NCI-H1930 (cell line): ENCODE results near the gene ZNF766.
"Not testable (repeated sequence)": the region's sequence is repeated elsewhere in the genome, so short reads cannot be mapped to it uniquely, and the experiment has no call there.

ENCODE experiments used
- DNase-seq, 2 experiments: peaks; one replicate each; lab custom pipeline; 2025; lab: John Stamatoyannopoulos, UW

The ZNF766 gene

DNA sequence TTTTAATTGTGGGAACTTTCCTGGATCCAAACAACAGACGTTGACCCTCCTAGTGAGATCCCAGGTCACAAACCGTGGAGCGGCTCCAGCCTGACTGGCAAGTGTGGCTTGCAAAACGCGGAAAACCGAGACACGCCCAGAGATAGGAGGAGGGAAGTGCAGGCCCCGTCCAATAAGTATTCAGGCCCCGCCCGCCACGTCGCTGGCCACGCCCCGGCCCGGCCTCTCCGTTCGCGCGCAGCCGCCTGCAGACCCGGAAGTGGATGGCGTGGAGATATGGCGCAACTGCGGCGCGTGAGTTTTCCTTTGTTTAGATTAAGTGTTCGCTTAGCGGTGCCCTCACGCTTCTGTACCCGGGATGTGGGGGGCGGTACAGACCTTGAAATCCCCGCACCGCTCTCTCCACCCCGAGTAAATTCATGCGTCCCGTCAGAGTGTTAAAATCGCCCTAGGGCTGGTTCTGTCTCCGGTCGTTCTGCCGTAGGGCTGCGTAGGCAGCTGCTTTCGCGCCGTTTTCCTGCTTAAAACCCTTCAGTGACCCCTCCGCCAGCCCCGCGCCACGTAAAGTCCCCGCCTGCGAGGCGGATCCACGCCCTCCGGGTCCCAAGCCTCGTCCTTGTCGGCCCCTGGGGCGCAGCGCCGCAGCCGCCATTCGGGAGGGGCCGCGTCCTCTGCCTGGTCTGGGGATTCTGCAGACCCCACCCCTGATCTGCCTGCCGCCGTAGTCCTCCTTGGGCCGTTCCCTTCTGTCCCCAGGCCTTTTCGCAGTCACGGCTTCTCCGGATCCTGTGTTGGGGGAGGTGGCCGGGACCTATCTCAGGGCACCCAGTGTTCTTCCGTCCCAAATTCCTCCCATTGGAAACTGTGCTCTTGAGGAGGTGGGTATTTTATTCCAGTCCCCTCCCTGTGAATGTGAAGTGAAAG lies at the start of gene ZNF766:
Gene ZNF766, plus strand, starts transcription at position 250 of the 924 bp plus-strand sequence. Its CDS starts 27 bp downstream, at position 277.
- peak; percentile 94 to 95 for DNase-seq

GRCh38 chr19:52219611-52220010 lies 49.8 kb upstream of the ZNF766 start:
- DNase-seq: no peak

- no peak for DNase-seq
Observed at GRCh38 chr19:52221031-52221430, 48.4 kb upstream of the ZNF766 start.

- DNase-seq: no peak
Observed at GRCh38 chr19:52221831-52222375, 47.5 kb upstream of the ZNF766 start.

DNA sequence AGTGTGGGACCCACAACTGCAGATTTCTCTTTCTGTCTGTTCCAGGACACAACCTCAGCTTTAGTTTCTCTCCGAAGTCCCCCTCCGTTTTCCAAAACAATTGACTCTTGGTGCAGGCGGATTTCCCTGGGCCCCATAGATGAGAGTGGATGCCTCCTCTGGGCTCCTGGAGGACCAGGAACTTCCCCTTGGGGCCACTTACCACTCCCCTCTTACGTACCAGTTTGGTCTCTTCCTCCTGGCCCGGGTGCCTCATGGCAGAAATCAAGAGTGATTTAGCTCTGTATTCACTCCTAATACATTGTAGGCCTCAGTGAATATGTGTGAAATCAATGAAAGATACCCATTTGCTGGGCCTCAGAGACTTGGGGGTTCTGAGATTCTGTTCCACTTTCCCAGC lies 45.2 kb upstream of the ZNF766 start:
- DNase-seq: no peak

GRCh38 chr19:52226652-52227051 lies 42.7 kb upstream of the ZNF766 start:
- DNase-seq: no peak

DNA sequence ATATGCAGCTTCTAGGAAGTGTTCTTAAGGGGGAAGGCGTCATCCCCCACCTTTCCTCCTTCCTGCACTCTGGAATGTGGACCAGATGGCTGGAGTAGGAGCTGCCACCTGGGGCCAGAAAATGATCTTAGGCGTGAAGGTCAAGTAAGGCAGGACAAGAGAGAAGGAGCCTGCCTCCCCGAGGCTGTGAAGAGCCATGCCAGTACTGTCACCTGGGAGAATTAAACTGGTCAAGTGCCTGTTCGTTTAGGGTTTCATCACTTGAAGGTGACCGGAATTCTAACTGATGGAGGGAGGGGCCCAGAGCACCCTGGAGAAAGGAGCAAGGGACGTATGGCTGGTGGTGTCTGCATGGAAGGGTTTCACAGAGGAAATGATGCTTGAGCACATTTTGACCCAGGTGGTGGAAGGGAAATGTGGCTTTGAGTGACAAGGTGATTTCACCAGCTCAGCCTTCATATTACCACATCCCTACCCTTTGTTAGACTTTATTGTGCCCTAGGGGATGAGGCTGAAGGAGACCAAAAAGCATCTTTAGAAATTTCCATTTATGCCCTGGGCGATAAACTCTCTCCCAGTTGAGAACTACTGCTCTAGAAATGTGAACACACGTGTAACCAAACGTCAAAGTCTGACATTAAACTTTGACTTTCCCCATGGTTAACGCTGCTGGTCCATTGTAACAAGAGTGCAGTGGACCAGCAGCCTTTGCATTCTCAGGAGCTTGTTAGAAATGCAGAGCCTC lies 42.0 kb upstream of the ZNF766 start:
- no peak for DNase-seq

- DNase-seq: no peak
Observed at GRCh38 chr19:52227980-52228379, 41.4 kb upstream of the ZNF766 start.

DNA sequence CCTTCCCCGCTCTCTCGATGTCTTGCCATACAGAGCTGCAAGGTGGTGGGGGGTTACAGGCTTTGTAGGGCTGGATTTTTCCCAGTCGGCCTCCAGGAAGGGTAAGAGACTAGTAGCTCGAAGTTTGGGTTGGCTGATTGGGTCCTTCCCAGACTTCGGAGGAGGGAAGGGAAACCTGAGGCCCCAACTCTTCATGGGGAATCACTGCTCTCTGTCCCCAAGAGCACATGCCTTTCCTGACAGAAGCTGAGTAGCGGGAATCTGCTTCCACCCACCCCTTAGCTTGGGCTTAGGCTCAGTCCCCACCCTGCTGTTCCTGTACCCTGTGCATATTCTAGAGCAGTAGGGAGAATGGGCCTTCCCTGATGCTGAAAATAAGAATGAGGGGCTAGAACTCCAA lies 39.9 kb upstream of the ZNF766 start:
- DNase-seq: no peak

GRCh38 chr19:52230685-52231084 lies 38.7 kb upstream of the ZNF766 start:
- DNase-seq: no peak

DNA sequence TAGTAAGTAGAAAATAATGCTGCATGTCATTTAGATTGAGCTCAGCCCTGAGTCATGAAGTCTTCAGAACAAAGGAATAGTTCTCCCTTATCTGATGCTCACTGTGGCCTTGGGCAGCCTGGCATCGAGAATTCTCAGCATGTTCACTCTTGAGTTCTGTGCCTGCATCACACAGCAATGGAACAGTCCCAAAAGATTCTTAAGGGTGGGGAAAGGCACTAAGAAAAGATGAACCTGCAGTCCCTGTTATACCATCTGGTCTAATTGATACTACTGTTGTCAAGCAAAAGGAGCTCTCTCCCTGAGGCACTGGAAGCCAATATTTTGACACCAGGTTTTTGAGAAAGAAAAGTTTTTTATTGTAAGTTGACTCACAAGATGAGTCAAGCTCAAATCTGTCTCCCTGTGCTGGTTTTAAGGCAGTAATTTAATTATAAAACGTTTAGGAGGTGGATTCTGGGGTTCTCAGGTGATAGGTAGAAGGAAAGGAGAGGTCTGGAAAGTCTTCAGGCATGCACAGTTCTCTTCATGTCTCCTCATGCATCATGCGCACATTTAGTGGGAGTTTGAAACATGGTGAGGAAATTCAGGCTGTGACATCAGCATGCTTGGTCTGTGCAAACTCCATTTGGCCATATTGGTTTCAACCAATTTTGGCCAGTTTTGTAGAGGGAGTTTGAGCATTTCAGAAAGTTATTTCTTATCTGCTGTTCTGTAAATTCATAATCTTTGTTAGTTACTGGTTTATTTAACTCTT lies 38.1 kb upstream of the ZNF766 start:
- no peak for DNase-seq

DNA sequence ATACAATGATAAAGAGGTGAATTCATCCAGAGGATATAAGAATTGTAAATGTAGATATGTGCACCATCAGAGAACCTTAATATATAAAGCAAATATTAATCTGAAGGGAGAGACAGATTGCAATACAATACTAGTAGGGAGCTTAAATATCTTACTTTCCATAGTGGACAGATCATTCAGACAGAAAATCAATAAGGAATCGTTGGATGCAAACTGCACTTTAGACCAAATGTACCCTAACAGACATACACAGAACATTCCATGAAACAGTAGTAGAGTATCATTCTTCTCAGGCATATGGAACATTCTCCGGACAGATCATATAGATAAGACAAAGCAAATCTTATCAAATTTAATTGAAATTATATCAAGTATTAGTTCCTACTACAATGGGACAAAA lies 35.0 kb upstream of the ZNF766 start:
- no peak for DNase-seq

DNA sequence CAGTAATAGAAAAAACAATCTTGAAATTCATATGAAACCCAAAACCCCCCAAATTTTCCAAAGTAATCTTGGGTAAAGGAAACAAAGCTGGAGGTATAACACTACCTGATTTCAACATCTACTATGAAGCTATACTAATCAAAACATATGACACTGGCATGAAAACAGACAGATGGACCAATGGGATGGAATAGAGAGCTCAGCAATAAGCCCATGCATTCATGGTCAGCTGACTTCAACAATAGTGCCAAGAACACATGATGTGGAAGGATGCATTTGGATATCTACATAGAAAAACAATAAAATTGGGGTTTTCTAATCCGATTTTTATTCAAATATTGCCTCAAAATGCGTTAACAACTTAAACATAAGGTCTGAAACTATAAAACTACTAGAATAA lies 32.2 kb upstream of the ZNF766 start:
- no peak for DNase-seq

- peak; percentile 43 to 58 for DNase-seq
Observed at GRCh38 chr19:52237771-52238400, 31.5 kb upstream of the ZNF766 start.

GRCh38 chr19:52244021-52244420 lies 25.4 kb upstream of the ZNF766 start:
- no peak for DNase-seq

GRCh38 chr19:52248241-52248640 lies 21.1 kb upstream of the ZNF766 start:
- peak; percentile 10 to 54 for DNase-seq

GRCh38 chr19:52258426-52258825 lies 11.0 kb upstream of the ZNF766 start:
- no peak for DNase-seq

- not testable (repeated sequence) for DNase-seq
Observed at GRCh38 chr19:52265556-52265955, 3.8 kb upstream of the ZNF766 start.

DNA sequence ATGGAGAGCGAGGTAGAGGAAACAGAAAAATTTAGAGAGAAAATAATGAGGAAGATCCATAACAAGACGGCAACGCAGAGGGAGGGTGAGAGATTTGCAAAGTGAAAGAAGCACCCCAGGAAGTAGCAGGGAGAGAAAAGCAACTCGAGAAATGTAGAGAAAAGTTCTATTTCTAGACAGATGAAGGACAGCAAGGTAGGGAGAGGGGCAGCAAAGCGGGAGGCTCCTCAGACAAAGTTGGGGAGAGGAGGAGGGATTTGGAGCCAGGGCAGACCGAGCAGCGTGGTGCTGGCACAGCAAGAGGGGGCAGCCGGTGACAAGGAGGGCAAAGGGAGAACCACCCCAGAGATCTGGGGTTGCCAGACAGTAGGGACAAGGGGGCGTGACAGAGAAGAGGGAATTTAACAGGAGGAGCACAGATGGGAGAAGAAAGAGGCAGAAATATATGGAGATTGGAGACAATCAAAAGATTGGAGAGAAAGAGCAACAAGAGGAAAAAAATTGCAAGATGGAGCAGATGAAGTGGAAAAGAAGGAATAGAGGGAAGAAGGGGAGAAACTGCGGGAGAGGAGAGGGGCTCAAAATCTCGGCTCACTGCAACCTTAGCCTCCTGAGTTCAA lies 989 bp downstream of the ZNF766 start:
- no peak for DNase-seq

DNA sequence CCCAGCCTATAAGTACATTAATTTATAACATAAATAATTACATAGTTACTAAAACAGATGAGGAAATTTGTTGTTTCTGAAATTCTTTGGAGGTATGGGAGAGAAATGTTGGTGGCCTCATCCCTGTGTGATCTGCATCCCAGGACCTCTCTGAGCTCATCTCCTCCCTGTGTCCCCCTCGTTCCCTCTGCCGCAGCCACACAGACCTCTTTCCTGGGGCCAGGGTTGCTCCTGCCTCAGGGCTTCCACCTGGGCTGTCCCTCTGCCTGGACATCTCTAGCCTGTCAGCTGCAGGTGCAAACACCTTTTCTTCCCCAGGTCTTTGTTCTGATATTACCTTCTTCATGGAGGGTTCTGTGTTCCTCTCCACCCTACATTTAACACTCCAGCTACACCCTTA lies 3.9 kb downstream of the ZNF766 start:
- DNase-seq: no peak

GRCh38 chr19:52274191-52274590 lies 4.8 kb downstream of the ZNF766 start:
- no peak for DNase-seq
